Vagina (tissue), 2 donors: ENCODE measurements around the gene IQGAP1. TPM values are rescaled to one million over a fixed set of nuclear protein-coding genes. Genes with fewer than 3 reads are reported as not detected.
A peak's percentile ranks its signal among the peaks of the same experiment; 100 is the strongest.

ENCODE experiments used
- DNase-seq, 2 donors: peaks; one replicate each; pipeline ENCODE4 v3.0.0-alpha.2; 2017; ENCODE audit errors: extremely low spot score in 2 of 2
- H3K27ac ChIP-seq: fragments of 200-600 bp; sonication (generic); one replicate; pipeline ENCODE4 v1.5.1; 2019
- H3K27me3 ChIP-seq: fragments of 200-600 bp; sonication (generic); one replicate; pipeline ENCODE4 v1.5.1; 2019
- H3K36me3 ChIP-seq, 2 donors: fragments of 200-600 bp; sonication (generic); one replicate each; pipeline ENCODE4 v1.5.1; 2017 to 2019
- H3K4me1 ChIP-seq: fragments of 200-600 bp; sonication (generic); one replicate; pipeline ENCODE4 v1.5.1; 2019
- H3K4me3 ChIP-seq, 2 donors: fragments of 200-600 bp; sonication (generic); 1 replicate in 1 of 2; 2 replicates in 1 of 2; pipeline ENCODE4 v1.5.1; 2016 to 2019
- H3K9me3 ChIP-seq: fragments of 200-600 bp; sonication (generic); one replicate; pipeline ENCODE4 v1.5.1; 2019
- POLR2A ChIP-seq, 2 donors: fragments of 450-650 bp; IDR thresholded peaks; one replicate each; pipeline ENCODE4 v1.6.1; 2017; ENCODE audit warnings: antibody characterized with exemption in 2 of 2, mild to moderate bottlenecking in 2 of 2, moderate library complexity in 2 of 2
- POLR2AphosphoS5 ChIP-seq, 2 donors: sonication (generic); formaldehyde crosslinking; IDR thresholded peaks; one replicate each; pipeline ENCODE4 v1.9.0; 2017; ENCODE audit warnings: antibody characterized with exemption in 2 of 2, mild to moderate bottlenecking in 2 of 2, low read depth in 1 of 2; ENCODE audit not compliant: insufficient read depth in 1 of 2
- intact Hi-C: fragments of 100-400 bp; cut with DNase I; formaldehyde crosslinking; loops from one replicate; pipeline ENCODE4 v1.15.1; 2023
- total RNA-seq: library from RNA; depleted of rRNA; stranded (reverse); fragments of >200 nt; gene quantifications from one replicate; pipeline ENCODE4 v1.2.3, GENCODE V29; 2016
- TF ChIP-seq, protein P1 (sequence below), 3 experiments: fragments of 450-650 bp in 2 of 3; fragments of 200-600 bp in 1 of 3; sonication (generic) in 1 of 3; IDR thresholded peaks; one replicate each; pipeline ENCODE4 v1.5.1; 2017 to 2019; ENCODE audit warnings: antibody characterized with exemption in 3 of 3, mild to moderate bottlenecking in 2 of 3, moderate library complexity in 2 of 3

Gene IQGAP1
- total RNA-seq, 1 donor from 2014 or later = 261 TPM

GRCh38 chr15:90423801-90424319, 35.8 kb downstream of the IQGAP1 start:
- DNase-seq = no peak
- TF ChIP-seq POLR2A (IDR thresholded peaks at IDR 0.05) (no peak), POLR2AphosphoS5 (IDR thresholded peaks at IDR 0.05; ENCODE audit: insufficient read depth in 1 of 2, low read depth in 1 of 2) (no peak)
- TF ChIP-seq, protein P1, sequence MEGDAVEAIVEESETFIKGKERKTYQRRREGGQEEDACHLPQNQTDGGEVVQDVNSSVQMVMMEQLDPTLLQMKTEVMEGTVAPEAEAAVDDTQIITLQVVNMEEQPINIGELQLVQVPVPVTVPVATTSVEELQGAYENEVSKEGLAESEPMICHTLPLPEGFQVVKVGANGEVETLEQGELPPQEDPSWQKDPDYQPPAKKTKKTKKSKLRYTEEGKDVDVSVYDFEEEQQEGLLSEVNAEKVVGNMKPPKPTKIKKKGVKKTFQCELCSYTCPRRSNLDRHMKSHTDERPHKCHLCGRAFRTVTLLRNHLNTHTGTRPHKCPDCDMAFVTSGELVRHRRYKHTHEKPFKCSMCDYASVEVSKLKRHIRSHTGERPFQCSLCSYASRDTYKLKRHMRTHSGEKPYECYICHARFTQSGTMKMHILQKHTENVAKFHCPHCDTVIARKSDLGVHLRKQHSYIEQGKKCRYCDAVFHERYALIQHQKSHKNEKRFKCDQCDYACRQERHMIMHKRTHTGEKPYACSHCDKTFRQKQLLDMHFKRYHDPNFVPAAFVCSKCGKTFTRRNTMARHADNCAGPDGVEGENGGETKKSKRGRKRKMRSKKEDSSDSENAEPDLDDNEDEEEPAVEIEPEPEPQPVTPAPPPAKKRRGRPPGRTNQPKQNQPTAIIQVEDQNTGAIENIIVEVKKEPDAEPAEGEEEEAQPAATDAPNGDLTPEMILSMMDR (IDR thresholded peaks at IDR 0.05) = no peak
- peak overlapping the region; percentile 40 for H3K27ac ChIP-seq
- no peaks in the 10 kb centered on the region for H3K9me3 ChIP-seq
- peaks cover 73% of the 10 kb centered on the region for H3K4me1 ChIP-seq
- intact Hi-C loops = no loop called here
- peaks cover 0 to 19% of the 10 kb centered on the region in 2 donors for H3K36me3 ChIP-seq
- no peaks in the 10 kb centered on the region for H3K27me3 ChIP-seq
- H3K4me3 ChIP-seq = no peak overlapping the region

DNA sequence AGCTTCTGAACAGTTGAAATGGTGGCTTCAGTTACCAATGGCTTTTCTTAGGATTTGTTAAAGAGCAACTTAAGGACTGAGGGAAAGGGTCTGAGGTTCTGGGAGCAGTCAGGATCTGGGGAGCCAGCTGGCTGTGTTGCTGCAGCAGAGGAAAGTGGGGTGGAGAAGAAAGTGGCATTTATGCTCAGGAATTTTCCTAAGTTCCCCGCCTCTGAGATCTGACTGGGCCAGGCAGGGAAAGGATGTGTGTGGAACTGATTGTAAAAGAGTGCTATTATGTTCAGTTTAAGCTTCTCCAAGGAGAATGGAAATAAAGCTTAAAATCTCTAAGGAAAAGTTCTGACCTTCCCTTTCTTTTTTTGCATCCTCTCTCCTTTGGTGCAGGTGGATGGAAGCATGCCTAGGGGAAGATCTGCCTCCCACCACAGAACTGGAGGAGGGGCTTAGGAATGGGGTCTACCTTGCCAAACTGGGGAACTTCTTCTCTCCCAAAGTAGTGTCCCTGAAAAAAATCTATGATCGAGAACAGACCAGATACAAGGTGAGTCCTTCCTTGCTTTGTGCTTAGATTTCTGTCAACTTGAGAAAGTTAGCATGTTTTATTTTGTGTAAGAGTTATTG, 37.8 kb downstream of the IQGAP1 start:
- Histone ChIP-seq H3K4me1 (peaks cover 53% of the 10 kb centered on the region), H3K27ac (no peak overlapping the region), H3K9me3 (no peaks in the 10 kb centered on the region), H3K4me3 (no peak overlapping the region), H3K27me3 (no peaks in the 10 kb centered on the region), H3K36me3 (peaks cover 0 to 25% of the 10 kb centered on the region in 2 donors)
- intact Hi-C loops = no loop called here
- no peak for DNase-seq
- TF ChIP-seq POLR2AphosphoS5 (IDR thresholded peaks at IDR 0.05; ENCODE audit: insufficient read depth in 1 of 2, low read depth in 1 of 2) (no peak), POLR2A (IDR thresholded peaks at IDR 0.05) (no peak)
- TF ChIP-seq, protein P1 (IDR thresholded peaks at IDR 0.05) = no peak

DNA sequence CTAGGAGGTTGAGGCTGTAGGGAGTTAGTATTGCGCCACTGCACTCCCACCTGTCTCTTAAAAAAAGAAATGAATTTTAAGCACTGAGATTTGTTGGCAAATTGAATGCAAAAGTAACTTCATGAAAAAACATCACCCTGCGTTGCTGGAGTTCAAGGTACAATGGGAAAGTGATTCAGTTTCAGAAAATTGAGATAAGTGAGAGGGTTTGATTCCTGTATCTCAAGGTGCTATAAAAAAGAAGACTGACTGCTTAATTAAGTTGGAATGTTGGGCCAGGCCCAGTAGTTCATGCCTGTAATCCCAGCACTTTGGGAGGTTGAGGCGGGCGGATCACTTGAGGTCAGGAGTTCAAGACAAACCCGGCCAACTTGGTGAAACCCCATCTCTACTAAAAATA, 39.1 kb downstream of the IQGAP1 start:
- peaks cover 41% of the 10 kb centered on the region for H3K4me1 ChIP-seq

DNA sequence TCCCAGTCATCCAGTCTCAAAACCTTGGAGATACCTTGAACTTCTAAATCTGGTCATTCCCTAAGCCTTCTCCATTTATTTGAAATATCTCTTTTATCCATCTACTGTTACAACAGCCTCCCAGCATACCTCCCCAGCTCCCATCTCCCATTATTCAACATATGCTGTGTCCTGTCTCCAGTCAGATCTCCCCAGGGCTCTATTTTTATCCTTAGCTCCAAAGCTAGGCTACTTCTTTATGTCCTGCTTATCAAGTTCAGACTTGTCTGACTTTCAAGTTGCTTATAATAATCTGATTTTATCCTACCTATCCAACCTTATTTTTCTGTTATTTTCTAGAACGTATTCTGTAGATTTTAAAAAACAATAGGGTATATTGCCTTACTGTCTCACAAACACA, 44.2 kb downstream of the IQGAP1 start:
- intact Hi-C loops = no loop called here
- no peak overlapping the region for H3K27ac ChIP-seq
- TF ChIP-seq POLR2A (IDR thresholded peaks at IDR 0.05) (no peak), POLR2AphosphoS5 (IDR thresholded peaks at IDR 0.05; ENCODE audit: insufficient read depth in 1 of 2, low read depth in 1 of 2) (no peak)
- TF ChIP-seq, protein P1 (IDR thresholded peaks at IDR 0.05) = no peak
- peaks cover 24% of the 10 kb centered on the region for H3K4me1 ChIP-seq
- DNase-seq = no peak
- H3K27me3 ChIP-seq = no peaks in the 10 kb centered on the region
- H3K4me3 ChIP-seq = no peak overlapping the region
- peaks cover 0 to 34% of the 10 kb centered on the region in 2 donors for H3K36me3 ChIP-seq
- H3K9me3 ChIP-seq = no peaks in the 10 kb centered on the region

More for the DNA sequence above, 39.1 kb downstream of the IQGAP1 start:
- no peak for DNase-seq
- TF ChIP-seq POLR2AphosphoS5 (IDR thresholded peaks at IDR 0.05; ENCODE audit: insufficient read depth in 1 of 2, low read depth in 1 of 2) = no peak
- Histone ChIP-seq H3K27ac (no peak overlapping the region), H3K36me3 (peaks cover 0 to 25% of the 10 kb centered on the region in 2 donors), H3K4me3 (no peak overlapping the region), H3K9me3 (no peaks in the 10 kb centered on the region), H3K27me3 (no peaks in the 10 kb centered on the region)
- intact Hi-C loops = no loop called here

- Histone ChIP-seq H3K4me1 (peaks cover 24% of the 10 kb centered on the region), H3K9me3 (no peaks in the 10 kb centered on the region), H3K27me3 (no peaks in the 10 kb centered on the region), H3K27ac (no peak overlapping the region), H3K36me3 (peaks cover 0 to 23% of the 10 kb centered on the region in 2 donors), H3K4me3 (no peak overlapping the region)
- TF ChIP-seq POLR2A (IDR thresholded peaks at IDR 0.05) (no peak), POLR2AphosphoS5 (IDR thresholded peaks at IDR 0.05; ENCODE audit: insufficient read depth in 1 of 2, low read depth in 1 of 2) (no peak)
- TF ChIP-seq, protein P1 (IDR thresholded peaks at IDR 0.05) = no peak
- intact Hi-C loops = no loop called here
- no peak for DNase-seq
Observed at GRCh38 chr15:90435652-90436337, 47.8 kb downstream of the IQGAP1 start.
